DOHH2 (cell line): ENCODE measurements around the gene CKMT1A.
"Not testable (repeated sequence)": the region's sequence is repeated elsewhere in the genome, so short reads cannot be mapped to it uniquely, and the experiment has no call there.

Experiments
- EZH2phosphoT487 ChIP-seq: fragments of 200-600 bp; sonication (generic); IDR thresholded peaks from 2 replicates; pipeline ENCODE4 v1.6.1; 2017; ENCODE audit warnings: borderline replicate concordance, mild to moderate bottlenecking, antibody characterized with exemption, low read length, moderate library complexity, mixed read lengths
- TF ChIP-seq, protein P1 (sequence below): fragments of 200-600 bp; sonication (generic); IDR thresholded peaks from one replicate; pipeline ENCODE4 v1.5.1; 2014; ENCODE audit warnings: antibody characterized with exemption, mild to moderate bottlenecking, low read depth, low read length; ENCODE audit not compliant: poor library complexity, severe bottlenecking

DNA sequence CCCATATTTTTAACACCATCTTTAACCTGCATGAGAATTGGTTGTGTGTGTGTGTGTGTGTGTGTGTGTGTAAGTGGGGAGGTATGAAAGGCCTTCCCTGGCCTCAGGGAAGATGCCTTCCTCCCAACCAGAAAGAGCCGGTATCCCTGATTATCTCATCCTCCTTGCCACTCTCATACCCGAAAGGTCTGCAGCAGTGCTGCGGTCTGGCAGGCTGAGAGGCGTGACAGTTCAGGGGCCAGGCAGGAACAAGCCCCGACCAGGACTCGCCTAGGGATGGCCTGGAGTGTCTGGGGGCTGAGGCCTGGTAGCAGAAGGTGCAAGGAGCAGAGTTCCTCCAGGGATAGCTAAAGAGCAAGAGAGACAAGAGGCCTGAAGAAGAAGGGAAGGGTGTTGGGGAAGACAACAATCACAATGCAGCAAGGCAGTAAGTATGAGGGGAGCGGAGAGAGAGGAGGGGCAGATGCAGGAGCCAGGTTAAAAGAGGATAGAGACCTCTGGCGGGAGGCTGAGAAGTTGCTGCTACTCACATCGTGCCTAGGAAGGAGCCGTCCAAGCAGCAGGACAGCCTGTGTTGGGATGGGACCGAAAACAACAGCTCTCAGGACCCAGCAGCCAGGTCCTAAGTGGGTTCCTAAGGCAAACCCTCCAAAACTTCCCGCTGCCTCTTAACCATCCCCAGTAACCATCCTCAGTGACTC is 16.9 kb downstream of the CKMT1A start:
- TF ChIP-seq, protein P1, sequence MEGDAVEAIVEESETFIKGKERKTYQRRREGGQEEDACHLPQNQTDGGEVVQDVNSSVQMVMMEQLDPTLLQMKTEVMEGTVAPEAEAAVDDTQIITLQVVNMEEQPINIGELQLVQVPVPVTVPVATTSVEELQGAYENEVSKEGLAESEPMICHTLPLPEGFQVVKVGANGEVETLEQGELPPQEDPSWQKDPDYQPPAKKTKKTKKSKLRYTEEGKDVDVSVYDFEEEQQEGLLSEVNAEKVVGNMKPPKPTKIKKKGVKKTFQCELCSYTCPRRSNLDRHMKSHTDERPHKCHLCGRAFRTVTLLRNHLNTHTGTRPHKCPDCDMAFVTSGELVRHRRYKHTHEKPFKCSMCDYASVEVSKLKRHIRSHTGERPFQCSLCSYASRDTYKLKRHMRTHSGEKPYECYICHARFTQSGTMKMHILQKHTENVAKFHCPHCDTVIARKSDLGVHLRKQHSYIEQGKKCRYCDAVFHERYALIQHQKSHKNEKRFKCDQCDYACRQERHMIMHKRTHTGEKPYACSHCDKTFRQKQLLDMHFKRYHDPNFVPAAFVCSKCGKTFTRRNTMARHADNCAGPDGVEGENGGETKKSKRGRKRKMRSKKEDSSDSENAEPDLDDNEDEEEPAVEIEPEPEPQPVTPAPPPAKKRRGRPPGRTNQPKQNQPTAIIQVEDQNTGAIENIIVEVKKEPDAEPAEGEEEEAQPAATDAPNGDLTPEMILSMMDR, result not testable (repeated sequence)
- TF ChIP-seq EZH2phosphoT487, result not testable (repeated sequence)
